IPS DF 4.7 (cell line): Measurements from ENCODE around the gene IL21R.
"Not testable (repeated sequence)": the region's sequence is repeated elsewhere in the genome, so short reads cannot be mapped to it uniquely, and the experiment has no call there.

Experiments used
- DNase-seq: peaks from one replicate; pipeline ENCODE4 v3.0.0-alpha.2; 2013; ENCODE audit warnings: low spot score; ENCODE audit errors: extremely low read depth

Gene IL21R

DNA sequence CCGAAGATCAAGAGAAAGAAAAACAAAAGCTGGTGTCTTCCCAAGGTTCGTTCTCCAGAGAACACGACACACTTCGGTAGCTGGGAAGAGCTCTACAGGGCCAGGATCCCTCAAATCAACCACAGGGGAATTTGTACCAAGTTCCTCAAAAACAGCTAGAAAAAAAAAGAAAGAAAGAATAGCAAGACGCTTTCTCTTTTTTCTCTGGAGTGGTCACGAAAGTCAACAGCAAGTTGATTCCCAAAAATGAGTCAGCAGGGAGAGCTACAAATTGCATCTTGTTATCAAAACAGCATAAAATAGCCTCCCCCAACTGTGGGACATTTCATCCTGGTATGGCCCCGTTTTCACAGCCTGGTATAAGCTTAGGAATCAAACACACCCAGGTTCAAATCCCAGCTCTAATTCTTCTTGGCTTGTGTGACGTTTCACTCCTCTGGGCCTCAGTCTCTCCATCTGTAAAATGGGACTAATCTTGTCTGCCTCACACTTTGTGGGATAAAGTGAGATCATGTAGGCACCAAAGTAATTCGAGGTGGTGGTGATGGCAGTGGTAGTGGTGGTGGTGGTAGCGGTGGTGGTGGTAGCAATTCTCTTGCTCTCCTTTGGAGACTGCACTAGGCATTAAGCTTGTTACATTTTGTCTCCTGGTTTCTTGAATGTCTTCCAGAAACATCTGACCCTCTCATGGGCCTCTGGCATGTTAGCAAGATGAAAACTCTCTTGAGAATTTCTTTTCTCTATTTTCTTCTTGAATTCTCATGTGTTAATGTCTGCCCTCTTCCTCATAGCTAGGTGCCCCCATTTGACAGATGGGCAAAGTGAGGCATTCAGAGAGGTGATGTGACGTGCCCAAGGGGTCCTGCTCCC, 988 bp upstream of the IL21R start:
- no peak for DNase-seq

DNA sequence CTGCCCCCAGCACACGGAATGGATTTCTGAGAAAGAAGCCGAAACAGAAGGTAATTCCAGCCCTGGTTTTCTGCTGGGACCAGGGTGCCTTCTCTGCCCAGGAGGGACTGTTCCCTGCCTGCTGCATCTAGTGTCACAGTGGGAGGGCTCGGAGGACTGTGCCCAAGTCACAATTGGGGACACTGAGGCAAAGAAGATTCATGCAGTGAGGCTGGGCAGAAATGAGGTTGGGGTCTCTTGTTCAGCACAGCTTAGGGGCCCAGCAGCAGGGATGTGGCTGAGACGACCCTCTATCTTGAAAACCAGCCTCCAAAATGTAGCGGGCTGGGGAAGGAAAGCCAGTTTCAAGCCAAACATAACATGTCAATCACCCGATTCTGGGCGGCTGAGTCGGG, 592 bp downstream of the IL21R start:
- no peak for DNase-seq

DNA sequence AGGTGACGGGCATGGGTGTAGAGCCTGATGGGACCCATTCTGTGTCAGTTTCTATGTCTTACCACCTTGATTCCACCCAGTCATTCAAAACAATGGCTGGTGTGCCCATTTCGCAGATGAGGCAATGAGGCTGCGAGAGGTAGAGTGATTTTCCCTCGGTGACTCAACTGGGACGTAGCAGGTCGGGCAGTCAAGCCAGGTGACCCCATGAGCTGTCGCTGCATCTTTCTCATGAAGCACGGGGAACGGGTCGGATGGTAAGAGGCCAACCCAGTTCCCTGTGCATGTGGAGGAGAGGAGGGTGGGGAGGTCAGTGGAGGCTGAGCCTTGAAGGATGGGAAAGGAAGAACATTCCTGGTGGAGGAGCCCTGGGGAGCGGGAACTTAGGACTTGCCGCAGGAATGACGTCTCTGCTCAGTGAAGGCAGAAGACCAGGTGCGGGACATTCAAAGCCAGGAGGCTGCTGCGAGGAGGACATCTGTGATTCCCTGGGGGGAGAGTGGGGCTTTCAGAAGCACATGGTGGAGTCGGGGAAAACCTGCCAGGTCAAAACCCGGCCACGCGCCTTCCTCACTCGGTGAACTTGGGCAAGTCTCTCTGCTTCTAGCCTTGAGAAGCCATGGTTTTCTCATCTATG, 1.1 kb downstream of the IL21R start:
- DNase-seq = no peak

DNA sequence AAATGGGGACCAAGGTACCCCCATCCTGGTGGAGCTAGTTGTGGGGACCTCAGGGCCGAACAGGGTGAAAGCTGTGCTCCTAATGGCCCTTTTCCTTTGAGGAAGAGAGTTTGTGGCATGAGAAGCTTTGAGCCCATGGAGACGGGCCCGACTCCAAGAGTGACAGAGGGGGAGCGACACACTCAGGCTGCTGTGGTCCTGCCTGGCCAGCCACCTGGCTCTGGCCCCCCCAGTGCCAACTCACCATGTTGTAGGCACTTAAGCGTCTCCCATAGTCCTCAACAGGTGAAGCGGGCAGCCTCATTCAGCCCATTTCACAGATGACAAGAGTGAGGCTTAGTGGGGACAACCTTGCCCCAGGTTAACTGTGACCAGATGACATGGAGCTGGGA, 1.6 kb downstream of the IL21R start:
- no peak for DNase-seq

DNA sequence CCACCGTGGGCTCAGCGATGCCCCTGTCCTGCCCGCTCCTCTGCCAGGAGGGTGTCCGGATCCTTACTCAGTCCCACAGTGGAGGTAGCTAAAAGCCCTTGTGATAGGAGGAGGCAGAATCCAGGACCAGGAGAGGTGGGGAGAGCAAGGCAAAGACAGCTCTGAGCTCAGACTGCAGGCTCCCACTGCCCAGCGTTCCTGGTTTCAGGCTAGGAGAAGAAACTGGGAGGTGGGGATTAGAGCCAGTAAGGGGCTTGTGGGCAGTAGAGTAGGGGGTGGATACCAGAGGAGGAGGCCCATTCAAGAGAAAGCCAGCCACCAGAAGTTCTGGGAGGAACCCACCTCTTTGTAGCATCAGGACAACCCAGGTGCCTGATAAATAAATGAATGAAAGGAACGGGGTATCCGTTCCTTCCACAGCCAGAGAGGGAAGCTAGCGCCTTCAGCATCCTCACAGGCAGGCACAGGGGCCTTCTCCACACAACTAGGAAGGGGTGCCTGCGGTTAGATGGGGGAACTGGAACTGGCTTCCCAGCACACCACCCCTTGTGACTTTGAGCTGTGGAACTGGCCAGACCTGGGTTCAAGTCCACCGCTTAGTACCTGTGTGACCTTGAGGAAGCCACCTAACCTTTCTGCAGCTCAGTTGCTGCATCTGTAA, 2.3 kb downstream of the IL21R start:
- DNase-seq = no peak

DNA sequence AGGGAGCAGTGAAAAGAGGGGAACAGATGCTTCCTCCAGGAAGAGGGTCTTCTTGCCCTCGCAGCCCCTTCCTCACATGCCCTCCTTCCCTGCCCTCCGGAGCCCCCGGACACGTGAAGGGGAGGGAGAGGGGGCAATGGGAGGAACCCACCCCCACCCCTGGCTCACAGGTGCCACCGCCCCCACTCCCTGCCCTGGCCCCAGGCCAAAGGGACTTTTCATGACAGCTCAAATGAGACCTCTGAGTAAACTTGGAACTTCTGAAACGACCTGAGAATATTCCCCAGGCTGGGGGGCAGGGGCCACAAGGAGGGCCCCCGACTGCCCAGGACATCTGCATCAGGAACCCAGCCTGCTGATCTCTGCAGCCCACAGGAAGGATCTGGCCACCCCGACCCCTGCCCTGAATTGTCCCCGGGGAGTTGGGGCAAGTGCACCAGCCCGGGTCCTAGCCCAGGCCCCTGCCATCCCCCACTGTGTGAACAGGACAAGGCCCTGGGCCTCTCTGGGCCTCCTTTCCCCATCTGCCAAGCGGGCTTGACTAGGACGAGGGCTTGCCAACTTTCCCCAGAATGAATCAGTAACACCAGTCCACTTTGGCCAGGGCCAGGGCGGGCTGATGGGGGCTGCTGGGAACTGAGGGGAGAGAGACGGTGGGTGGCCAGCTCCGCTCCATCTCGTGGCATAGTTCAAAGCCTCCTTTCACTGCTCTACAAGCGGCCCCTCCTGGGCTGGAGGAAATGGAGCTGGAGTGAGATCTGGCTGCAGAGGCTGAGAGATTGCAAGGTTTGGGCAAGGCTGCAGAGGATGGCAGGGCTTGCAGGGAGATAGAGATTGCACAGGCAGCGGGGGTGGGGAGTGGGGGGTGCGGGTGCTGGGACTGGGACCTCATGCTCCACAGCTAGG, 3.8 kb downstream of the IL21R start:
- DNase-seq = no peak

DNA sequence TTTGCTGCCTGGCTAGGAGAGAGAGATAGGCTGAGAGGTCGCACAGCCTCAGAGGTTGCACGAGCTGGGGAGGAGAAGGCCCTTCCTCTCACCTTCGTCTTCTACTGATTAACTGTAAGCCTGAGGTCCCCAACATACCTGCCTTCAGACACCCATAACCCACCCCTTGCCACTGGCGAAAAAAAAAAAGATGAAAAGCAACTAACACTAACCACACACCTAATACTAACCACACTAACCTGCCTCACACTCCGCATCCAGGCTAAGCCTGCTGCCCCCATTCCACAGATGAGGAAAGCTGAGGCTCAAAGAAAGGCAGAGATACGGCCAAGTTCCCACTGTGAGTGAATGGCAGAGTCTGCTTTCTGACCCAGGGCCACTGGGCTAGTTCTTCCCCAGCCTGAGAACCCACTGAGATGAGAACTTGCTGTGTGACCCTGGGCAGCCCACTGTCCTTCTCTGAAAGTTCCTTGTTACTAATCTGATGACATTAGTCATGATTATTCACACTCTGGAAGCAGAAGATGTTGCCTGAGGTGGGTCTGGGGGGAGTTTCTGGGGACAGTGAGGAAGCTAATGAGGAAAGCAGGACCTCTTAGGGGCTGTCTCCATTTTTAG, 4.6 kb downstream of the IL21R start:
- DNase-seq = no peak

DNA sequence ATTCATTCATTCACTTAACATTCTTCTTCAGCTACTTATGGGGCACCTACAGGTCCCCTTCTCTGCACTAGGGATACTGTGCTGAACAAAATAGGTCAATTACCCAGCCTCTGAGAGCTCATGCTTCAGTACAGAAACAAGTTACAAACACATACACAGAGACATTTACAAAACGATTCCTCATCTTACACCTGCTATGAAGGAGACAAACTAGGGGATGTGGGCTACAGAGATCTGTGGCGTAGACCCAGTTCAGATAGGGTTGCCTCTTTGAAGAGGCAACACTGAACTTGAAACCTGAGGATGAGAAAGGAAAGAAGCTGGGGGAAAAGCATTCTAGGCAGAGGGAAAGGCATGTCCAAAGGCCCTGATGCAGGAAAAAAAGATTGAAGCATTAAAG, 5.2 kb downstream of the IL21R start:
- DNase-seq = no peak

DNA sequence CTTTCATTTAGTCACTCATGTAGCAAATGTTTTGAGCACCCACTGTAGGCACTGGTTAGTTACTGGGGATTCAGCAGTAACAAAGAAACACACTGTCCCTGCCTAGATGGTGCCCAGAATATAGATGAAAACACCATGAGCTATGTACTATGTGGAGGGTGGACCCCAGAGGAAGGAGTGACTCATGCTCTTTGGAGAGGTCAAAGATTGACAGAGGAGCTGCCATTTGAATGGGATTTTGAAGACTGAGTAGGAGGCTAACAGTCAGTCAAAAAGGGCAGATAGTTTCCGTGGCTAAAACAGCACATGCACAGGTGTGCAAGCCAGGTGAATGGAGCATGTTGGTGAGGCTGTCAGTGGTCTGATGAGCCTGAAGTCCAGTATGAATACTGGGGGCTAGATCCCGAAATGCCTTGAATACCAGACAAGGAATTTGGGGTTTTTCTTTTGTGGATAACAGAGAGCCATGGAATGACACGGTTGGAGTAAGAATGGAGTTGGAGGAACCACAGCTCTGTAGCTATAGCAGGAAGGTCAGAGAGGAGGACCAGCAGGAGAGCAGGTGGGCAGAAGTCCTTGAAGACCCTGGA, 6.1 kb downstream of the IL21R start:
- DNase-seq = no peak

DNA sequence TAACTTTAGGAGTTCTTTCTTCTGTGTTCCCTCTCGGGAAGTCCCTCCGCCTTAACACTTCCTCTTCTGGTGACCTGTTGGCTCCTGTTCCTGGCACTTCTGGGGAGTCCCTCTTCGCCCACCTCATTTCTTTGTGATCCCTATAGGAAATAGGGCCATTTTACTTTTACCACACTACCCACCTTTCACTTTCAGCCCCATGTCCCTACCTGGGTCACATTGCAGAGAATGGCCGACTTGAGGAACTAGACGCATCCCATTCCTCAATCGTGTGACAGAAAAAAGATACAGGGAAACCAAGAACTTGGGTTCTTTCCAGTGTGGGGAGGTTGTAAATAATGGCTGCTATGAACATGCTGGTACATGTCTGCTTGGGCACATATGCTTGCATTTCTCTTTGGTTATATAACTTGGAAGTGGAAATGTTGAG, 6.6 kb downstream of the IL21R start:
- DNase-seq = no peak

DNA sequence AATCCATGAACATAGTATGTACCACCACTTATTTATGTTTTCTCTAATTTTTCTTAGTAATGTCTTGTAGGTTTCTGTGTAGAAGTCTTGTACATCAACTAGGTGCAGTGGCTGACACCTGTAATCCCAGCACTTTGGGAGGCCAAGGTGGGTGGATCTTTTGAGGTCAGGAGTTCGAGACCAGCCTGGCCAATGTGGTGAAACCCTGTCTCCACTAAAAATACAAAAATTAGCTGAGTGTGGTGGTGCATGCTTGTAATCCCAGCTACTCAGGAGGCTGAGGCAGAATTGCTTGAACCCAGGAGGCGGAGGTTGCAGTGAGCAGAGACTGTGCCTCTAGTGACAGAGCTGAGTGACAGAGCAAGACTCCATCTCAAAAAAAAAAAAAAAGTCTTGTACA, 8.0 kb downstream of the IL21R start:
- DNase-seq = not testable (repeated sequence)

DNA sequence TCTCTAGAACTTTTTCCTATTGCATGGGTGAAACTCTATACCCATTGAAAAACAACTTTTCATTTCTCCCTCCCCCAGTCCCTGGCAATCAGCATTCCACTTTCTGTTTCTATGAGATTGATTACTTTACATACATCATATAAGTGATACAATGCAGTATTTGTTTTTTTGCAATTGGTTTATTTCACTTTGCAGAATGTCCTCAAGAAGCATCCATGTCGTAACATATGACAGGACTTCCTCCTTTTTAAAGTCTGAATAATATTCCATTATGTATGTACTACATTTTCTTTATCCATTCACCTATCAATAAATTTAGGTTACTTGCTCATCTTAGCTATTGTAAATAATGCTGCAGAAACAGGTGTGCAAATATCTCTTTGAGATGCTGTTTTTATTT, 8.8 kb downstream of the IL21R start:
- no peak for DNase-seq

DNA sequence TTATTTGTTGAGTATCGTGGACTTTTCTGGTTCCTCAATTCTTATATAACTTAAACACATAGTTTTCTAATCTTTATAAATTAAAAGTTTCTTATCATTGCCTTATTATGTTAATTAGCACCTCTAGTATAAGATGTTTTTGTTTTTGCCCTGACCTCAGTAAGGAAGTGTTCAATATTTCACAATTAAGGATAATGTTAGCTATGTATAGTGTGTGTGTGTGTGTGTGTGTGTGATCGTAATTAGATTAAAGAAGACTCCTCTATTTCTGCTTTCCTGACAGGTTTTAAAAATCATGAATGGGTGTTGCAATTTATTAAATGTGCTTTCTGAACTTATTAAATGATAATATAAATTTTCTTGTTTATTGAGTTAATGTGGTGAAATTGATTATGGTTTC, 12.0 kb downstream of the IL21R start:
- no peak for DNase-seq

DNA sequence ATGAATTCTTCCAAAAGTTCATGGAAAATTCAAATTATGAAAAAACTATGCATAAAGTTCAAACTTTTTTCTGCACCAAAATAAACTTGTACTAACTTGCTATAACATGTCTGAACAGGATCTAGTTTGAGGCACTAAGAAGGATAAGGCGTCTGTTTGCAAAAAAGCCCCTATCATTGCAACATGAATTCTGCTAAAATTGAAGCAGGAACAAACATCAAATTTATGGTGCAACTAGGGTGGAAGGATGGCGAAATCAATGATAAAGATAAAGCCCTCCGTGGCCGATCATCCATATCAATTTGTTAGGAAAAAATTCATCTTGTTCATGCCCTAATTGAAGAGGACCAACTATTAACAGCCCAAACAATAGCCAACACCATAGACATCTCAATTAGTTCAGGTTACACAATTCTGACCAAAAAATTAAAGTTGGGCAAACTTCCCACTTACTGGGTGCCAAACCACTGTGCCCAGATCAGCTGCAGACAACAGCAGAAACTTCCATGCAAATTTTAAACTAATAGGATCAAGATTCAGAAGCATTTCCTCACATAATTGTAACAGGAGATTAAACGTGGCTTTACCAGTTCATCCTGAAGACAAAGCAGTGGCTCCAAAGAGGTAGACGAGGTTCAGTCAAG, 12.9 kb downstream of the IL21R start:
- no peak for DNase-seq

DNA sequence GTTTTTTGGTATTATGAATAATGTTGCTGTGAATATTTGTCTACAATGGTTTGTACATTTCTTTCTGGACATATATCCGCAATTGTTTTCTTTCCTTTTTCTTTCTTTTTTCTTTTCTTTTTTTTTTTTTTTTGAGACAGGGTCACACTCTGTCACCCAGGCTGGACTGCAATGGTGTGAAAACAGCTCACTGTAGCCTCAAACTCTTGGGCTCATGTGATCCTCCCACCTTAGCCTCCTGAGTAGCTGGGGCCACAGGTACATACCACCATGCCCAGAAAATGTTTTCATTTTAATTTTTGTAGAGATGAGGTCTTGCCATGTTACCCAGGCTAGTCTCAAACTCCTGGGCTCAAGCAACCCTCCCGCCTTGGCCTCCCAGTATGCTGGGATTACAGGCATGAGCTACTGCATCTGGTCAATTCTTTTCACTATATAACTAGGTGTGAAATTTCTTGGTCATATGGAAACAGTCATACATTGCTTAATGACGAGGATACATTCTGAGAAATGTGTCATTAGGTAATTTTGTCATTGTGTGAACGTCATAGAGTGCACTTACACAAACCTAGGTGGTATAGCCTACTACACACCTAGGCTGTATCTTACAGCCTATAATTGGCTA, 15.2 kb downstream of the IL21R start:
- no peak for DNase-seq

DNA sequence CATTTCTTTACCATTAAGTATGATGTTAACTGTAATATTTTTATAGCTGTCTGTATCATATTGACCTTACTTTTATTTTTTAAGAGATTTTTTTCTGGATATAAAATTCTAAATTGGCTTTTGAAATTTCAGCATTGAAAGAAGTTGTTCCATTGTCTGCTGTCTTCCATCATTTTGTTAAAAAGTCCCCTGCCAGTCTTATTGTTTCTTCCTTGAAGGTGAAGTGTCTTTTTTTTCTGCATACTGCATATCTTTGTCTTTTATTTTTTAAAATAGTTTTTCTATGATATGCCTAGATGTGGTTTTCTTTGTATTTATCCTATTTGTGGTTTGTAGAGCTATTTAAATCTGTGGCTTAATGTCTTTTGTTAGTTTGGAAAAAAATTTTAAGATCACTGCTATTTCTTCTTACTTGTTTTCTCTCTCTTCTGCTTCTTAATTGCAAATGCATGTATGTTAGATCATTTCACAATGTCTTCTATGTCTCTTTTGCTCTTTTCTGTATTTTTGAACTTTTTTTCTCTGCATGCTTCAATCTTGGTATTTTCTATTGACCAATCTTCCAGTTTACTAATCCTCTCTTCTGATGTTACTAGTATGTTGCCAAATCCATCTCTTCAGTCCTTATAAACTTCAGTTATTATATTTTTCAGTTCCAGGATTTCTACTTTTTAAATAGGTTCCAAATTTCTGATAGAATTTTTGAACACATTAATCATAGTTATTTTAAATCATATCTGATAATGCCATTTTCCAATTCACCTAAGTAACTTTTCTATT, 20.2 kb downstream of the IL21R start:
- DNase-seq = no peak

DNA sequence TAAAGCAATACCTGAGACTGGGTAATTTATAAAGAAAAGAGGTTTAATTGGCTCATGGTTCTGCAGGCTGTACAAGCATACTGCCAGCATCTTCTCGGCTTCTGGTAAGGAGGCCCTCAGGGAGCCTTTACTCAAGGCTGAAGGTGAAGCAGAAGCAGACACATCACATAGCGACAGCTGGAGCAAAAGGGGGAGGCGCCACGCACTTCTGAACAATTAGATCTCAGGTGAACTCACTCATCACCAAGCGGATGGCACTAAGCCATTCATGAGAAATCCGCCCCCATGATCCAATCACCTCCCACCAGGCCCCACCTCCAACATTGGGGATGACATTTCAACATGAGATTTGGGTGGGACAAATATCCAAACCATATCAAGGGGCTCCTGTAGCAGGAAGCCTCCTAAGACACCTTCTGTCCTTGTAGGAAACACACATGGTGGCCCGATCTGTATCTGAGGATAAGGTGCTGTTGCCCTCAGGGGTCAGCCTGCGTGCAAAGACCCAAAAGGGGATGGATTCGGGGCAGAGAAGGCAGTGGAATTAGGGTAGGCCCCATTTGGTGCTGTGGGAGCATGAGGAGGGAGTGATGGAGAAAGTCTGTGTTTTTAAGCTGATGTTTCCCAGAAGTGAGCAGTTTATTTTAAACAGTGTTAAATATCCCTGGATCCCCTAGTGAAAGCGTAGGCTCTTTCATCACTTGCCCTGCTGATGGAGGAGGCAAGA, 23.0 kb downstream of the IL21R start:
- DNase-seq = no peak

DNA sequence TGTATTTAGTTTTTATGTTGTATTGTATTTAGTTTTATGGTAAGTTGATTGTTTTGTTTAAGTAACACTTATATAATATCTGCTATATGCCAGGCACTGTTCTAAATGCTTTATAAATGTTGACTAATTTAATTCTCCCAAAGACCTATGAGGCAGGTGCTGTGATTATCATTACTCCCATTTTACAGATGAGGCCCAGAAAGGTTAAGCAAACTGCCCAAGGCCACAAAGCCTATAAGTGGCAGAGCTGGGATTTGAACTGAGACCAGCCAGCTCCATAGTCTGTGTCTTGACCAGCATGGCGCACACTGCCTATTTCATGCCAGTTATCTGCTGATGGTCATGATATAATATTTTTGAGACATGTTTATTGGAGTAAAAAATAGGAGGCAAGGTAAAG, 24.0 kb downstream of the IL21R start:
- no peak for DNase-seq
